Muscle layer of duodenum (tissue), 2 donors: ENCODE data around the gene ASCC3.
A peak's percentile ranks its signal among the peaks of the same experiment; 100 is the strongest.

ENCODE experiments used
- H3K27ac ChIP-seq: one replicate; pipeline ENCODE4 v1.7.0; 2013; ENCODE audit warnings: mild to moderate bottlenecking, low read length
- H3K27me3 ChIP-seq: one replicate; pipeline ENCODE4 v1.7.0; 2013; ENCODE audit warnings: low read depth, mild to moderate bottlenecking, control low read depth, low read length
- H3K36me3 ChIP-seq, 2 donors: one replicate each; pipeline ENCODE4 v1.7.0; 2013; ENCODE audit warnings: low read length in 2 of 2, control low read depth in 1 of 2, mild to moderate bottlenecking in 1 of 2; ENCODE audit not compliant: insufficient read depth in 2 of 2, control insufficient read depth in 1 of 2
- H3K4me1 ChIP-seq, 2 donors: one replicate each; pipeline ENCODE4 v1.7.0; 2013; ENCODE audit warnings: low read length in 2 of 2, mild to moderate bottlenecking in 2 of 2, control low read depth in 1 of 2, moderate library complexity in 1 of 2; ENCODE audit not compliant: insufficient read depth in 2 of 2, control insufficient read depth in 1 of 2
- H3K4me3 ChIP-seq, 2 donors: one replicate each; pipeline ENCODE4 v1.7.0; 2013; ENCODE audit warnings: low read length in 2 of 2, low read depth in 1 of 2, mild to moderate bottlenecking in 1 of 2
- H3K9me3 ChIP-seq, 2 donors: one replicate each; pipeline ENCODE4 v1.7.0; 2013; ENCODE audit warnings: low read length in 2 of 2, control low read depth in 1 of 2, mild to moderate bottlenecking in 1 of 2; ENCODE audit not compliant: control insufficient read depth in 1 of 2
- donor health status: healthy.

Gene ASCC3

GRCh38 chr6:100883347-100883746 lies 2.2 kb upstream of the ASCC3 start:
- H3K27ac ChIP-seq = no peak overlapping the region
- H3K9me3 ChIP-seq = no peaks in the 10 kb centered on the region
- H3K36me3 ChIP-seq = peaks cover 0 to 3% of the 10 kb centered on the region in 2 donors
- no peaks in the 10 kb centered on the region for H3K27me3 ChIP-seq
- no peak overlapping the region for H3K4me3 ChIP-seq
- peaks cover 10 to 26% of the 10 kb centered on the region in 2 donors for H3K4me1 ChIP-seq

DNA sequence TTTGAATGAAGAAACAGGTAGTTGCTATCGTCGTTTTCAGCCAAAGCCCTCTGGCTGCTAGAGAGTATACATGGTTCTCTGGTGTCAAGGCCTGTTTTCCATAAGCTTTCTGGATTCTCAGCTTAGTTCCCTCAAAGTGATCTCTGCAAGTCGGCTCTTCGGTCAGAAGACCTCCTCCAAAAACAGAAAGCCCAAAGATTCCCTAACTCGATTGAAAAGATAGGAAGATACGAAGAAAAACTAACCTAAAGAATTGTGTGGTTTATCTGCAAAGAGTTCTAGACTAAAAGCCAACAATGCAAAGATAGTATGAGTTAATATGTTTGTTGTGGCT lies 545 bp upstream of the ASCC3 start:
- H3K4me3 ChIP-seq = peak overlapping the region; percentile 75 to 85
- peaks cover 0 to 3% of the 10 kb centered on the region in 2 donors for H3K36me3 ChIP-seq
- H3K27ac ChIP-seq = peak overlapping the region; percentile 65
- peaks cover 10 to 27% of the 10 kb centered on the region in 2 donors for H3K4me1 ChIP-seq
- H3K27me3 ChIP-seq = no peaks in the 10 kb centered on the region
- H3K9me3 ChIP-seq = no peaks in the 10 kb centered on the region

DNA sequence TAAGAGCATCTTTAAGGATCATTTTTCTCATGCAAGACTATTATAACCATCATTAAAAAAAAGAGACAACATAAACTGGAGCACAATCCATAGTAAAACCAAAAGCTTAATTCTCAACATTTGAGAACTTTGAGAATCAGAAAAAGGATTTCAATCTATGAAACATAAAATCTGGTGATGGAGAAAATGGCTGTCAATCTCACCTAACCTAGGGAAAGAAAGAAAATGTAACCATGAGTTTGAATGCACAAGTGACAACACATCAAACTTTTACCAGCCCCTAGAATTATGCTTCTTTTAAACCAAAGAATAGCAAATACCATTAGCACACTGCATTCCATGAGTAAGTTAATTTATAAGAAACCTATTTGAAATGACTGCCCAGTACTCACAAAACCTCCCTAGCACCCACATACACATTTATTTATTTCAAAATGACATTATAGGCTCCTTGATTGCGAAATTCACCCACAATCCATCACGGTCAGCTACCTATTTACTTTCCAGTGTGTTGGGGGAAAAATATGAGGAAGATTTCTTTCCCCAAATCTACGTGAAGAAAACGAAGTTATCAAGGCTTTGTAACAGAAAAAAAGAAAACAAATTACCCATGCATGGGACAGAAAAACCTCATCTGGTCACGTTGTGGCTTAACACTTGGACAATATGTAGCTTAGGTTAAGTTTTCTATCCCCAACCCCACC lies 828 bp downstream of the ASCC3 start:
- H3K4me1 ChIP-seq = peaks cover 10 to 27% of the 10 kb centered on the region in 2 donors
- H3K27ac ChIP-seq = peak overlapping the region; percentile 65
- H3K4me3 ChIP-seq = peak overlapping the region; percentile 75 to 85
- peaks cover 0 to 3% of the 10 kb centered on the region in 2 donors for H3K36me3 ChIP-seq
- no peaks in the 10 kb centered on the region for H3K27me3 ChIP-seq
- no peaks in the 10 kb centered on the region for H3K9me3 ChIP-seq

GRCh38 chr6:100879317-100879716 lies 1.8 kb downstream of the ASCC3 start:
- Histone ChIP-seq H3K4me1 (peaks cover 10 to 27% of the 10 kb centered on the region in 2 donors), H3K36me3 (peaks cover 0 to 3% of the 10 kb centered on the region in 2 donors), H3K27me3 (no peaks in the 10 kb centered on the region), H3K9me3 (no peaks in the 10 kb centered on the region), H3K27ac (no peak overlapping the region), H3K4me3 (no peak overlapping the region)

- Histone ChIP-seq H3K27me3 (no peaks in the 10 kb centered on the region), H3K4me1 (peaks cover 10 to 27% of the 10 kb centered on the region in 2 donors), H3K27ac (no peak overlapping the region), H3K36me3 (peaks cover 0 to 3% of the 10 kb centered on the region in 2 donors), H3K9me3 (no peaks in the 10 kb centered on the region), H3K4me3 (no peak overlapping the region)
These were observed 3.3 kb downstream of the ASCC3 start for GRCh38 chr6:100877851-100878250.

- no peak overlapping the region for H3K4me3 ChIP-seq
- peaks cover 0 to 3% of the 10 kb centered on the region in 2 donors for H3K36me3 ChIP-seq
- no peaks in the 10 kb centered on the region for H3K9me3 ChIP-seq
- no peaks in the 10 kb centered on the region for H3K27me3 ChIP-seq
- H3K4me1 ChIP-seq = peaks cover 5 to 22% of the 10 kb centered on the region in 2 donors
- no peak overlapping the region for H3K27ac ChIP-seq
These were observed 4.9 kb downstream of the ASCC3 start for GRCh38 chr6:100876251-100876650.

GRCh38 chr6:100865525-100865924 lies 15.6 kb downstream of the ASCC3 start:
- Histone ChIP-seq H3K36me3 (peaks cover 20 to 21% of the 10 kb centered on the region in 2 donors), H3K4me1 (no peaks in the 10 kb centered on the region), H3K27me3 (no peaks in the 10 kb centered on the region), H3K4me3 (no peak overlapping the region), H3K27ac (no peak overlapping the region), H3K9me3 (no peaks in the 10 kb centered on the region)

DNA sequence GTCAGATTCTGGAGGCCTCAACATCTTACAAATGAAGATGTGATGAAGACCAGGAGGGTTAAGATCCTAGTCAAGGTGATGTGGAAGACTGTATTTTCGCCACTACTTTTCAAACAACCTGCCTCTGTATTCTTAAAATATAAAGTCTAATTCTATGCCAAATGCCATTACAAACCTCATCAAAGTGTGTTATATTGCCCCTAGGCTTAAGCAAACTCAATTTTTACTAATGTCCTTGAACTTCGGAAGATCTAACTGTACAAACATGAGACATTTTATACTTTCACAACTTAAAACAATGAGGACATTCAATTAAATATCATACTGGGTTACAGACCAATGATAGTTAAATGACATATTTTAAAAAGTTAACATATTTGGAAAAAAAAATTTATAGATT lies 19.1 kb downstream of the ASCC3 start:
- H3K4me1 ChIP-seq = no peaks in the 10 kb centered on the region
- no peaks in the 10 kb centered on the region for H3K27me3 ChIP-seq
- no peak overlapping the region for H3K27ac ChIP-seq
- peaks cover 17 to 22% of the 10 kb centered on the region in 2 donors for H3K36me3 ChIP-seq
- H3K4me3 ChIP-seq = no peak overlapping the region
- no peaks in the 10 kb centered on the region for H3K9me3 ChIP-seq

- no peak overlapping the region for H3K27ac ChIP-seq
- H3K27me3 ChIP-seq = no peaks in the 10 kb centered on the region
- H3K9me3 ChIP-seq = no peaks in the 10 kb centered on the region
- no peaks in the 10 kb centered on the region for H3K4me1 ChIP-seq
- no peak overlapping the region for H3K4me3 ChIP-seq
- peaks cover 3 to 8% of the 10 kb centered on the region in 2 donors for H3K36me3 ChIP-seq
These were observed 25.0 kb downstream of the ASCC3 start for GRCh38 chr6:100856146-100856545.

GRCh38 chr6:100851819-100852218 lies 29.3 kb downstream of the ASCC3 start:
- peaks cover 6 to 8% of the 10 kb centered on the region in 2 donors for H3K36me3 ChIP-seq

DNA sequence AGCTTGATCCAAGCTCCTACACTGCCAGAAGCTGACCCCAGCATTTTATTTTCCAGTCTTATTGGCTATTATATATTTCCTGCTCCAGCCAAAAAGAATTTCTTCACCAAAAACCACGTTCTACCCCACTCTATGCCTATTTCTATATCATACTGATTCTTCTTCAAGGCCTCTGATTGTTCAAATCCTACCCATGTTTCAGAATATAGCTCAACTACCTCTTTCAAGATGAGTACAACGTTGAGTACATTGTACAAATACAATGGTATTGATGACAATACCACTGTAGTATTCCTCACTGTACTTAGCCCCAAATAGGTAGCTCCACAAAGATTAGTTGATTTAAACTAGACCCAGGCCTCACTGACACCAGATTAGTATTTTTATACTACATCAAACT lies 31.0 kb downstream of the ASCC3 start:
- Histone ChIP-seq H3K4me3 (no peak overlapping the region), H3K27me3 (no peaks in the 10 kb centered on the region), H3K36me3 (peaks cover 5 to 6% of the 10 kb centered on the region in 2 donors), H3K9me3 (no peaks in the 10 kb centered on the region), H3K4me1 (no peaks in the 10 kb centered on the region), H3K27ac (no peak overlapping the region)

More at GRCh38 chr6:100851819-100852218, 29.3 kb downstream of the ASCC3 start:
- H3K27ac ChIP-seq = no peak overlapping the region
- H3K27me3 ChIP-seq = no peaks in the 10 kb centered on the region
- no peaks in the 10 kb centered on the region for H3K9me3 ChIP-seq
- H3K4me1 ChIP-seq = no peaks in the 10 kb centered on the region
- H3K4me3 ChIP-seq = no peak overlapping the region

- H3K27me3 ChIP-seq = no peaks in the 10 kb centered on the region
- H3K4me1 ChIP-seq = no peaks in the 10 kb centered on the region
- no peak overlapping the region for H3K27ac ChIP-seq
- no peak overlapping the region for H3K4me3 ChIP-seq
- no peaks in the 10 kb centered on the region for H3K9me3 ChIP-seq
- peaks cover 5 to 6% of the 10 kb centered on the region in 2 donors for H3K36me3 ChIP-seq
These were observed 34.9 kb downstream of the ASCC3 start for GRCh38 chr6:100846276-100846675.
